Stimulated activated CD4-positive, alpha-beta T cell treated with anti-CD3 and anti-CD28 coated beads, Interleukin-1b, Interleukin-23, amount 100 ng/mL, for 24 hours (primary cell): ENCODE measurements around the gene TRAF3IP3.
"Not testable (repeated sequence)": the region's sequence is repeated elsewhere in the genome, so short reads cannot be mapped to it uniquely, and the experiment has no call there.

Source experiments
- DNase-seq, 4 experiments: peaks; one replicate each; pipeline ENCODE4 v3.0.0-alpha.2; 2020; ENCODE audit warnings: low read depth in 4 of 4, low spot score in 1 of 4

TRAF3IP3 gene

GRCh38 chr1:209791920-209792319, 36.1 kb downstream of the TRAF3IP3 start:
- DNase-seq: no peak

GRCh38 chr1:209793711-209794110, 37.9 kb downstream of the TRAF3IP3 start:
- not testable (repeated sequence) for DNase-seq

GRCh38 chr1:209797978-209798639, 42.3 kb downstream of the TRAF3IP3 start:
- no peak for DNase-seq

- no peak for DNase-seq
Observed at GRCh38 chr1:209800984-209801834, 45.4 kb downstream of the TRAF3IP3 start.

- no peak for DNase-seq
Observed at GRCh38 chr1:209802117-209802779, 46.4 kb downstream of the TRAF3IP3 start.

GRCh38 chr1:209802780-209803152, 46.9 kb downstream of the TRAF3IP3 start:
- no peak for DNase-seq

- DNase-seq: no peak
Observed at GRCh38 chr1:209803568-209803967, 47.7 kb downstream of the TRAF3IP3 start.

- no peak for DNase-seq
Observed at GRCh38 chr1:209805341-209805781, 49.5 kb downstream of the TRAF3IP3 start.

- peak in 3 of 4 experiments; percentile 20 to 42 (median 42) for DNase-seq
Observed at GRCh38 chr1:209805875-209806760, 50.3 kb downstream of the TRAF3IP3 start, which contains the start of gene IRF6. Gene IRF6, minus strand, starts transcription at chr1:209806142. Its CDS starts 4,729 bp downstream, at chr1:209801413.

GRCh38 chr1:209807509-209807908, 51.7 kb downstream of the TRAF3IP3 start:
- no peak for DNase-seq

- no peak for DNase-seq
Observed at GRCh38 chr1:209808059-209808581, 52.3 kb downstream of the TRAF3IP3 start.

- no peak for DNase-seq
Observed at GRCh38 chr1:209809611-209810010, 53.8 kb downstream of the TRAF3IP3 start.

GRCh38 chr1:209810783-209811182, 54.9 kb downstream of the TRAF3IP3 start:
- no peak for DNase-seq

GRCh38 chr1:209813902-209814301, 58.0 kb downstream of the TRAF3IP3 start:
- DNase-seq: no peak

GRCh38 chr1:209815490-209815889, 59.6 kb downstream of the TRAF3IP3 start:
- DNase-seq: no peak

GRCh38 chr1:209815931-209816341, 60.1 kb downstream of the TRAF3IP3 start:
- DNase-seq: no peak

GRCh38 chr1:209816923-209817322, 61.1 kb downstream of the TRAF3IP3 start:
- no peak for DNase-seq

GRCh38 chr1:209817691-209818090, 61.8 kb downstream of the TRAF3IP3 start:
- DNase-seq: no peak

- no peak for DNase-seq
Observed at GRCh38 chr1:209819058-209819457, 63.2 kb downstream of the TRAF3IP3 start.

- no peak for DNase-seq
Observed at GRCh38 chr1:209820986-209821385, 65.1 kb downstream of the TRAF3IP3 start.
